Mesendoderm (in vitro differentiated cells): ENCODE results near the gene RETN.
A peak's percentile ranks its signal among the peaks of the same experiment; 100 is the strongest.

ENCODE experiments used
- DNase-seq: peaks from one replicate; pipeline ENCODE4 v3.0.0; 2013
- H2AK5ac ChIP-seq: 2 replicates; pipeline ENCODE4 v1.6.1; 2013; ENCODE audit warnings: low read length, inconsistent platforms
- H2BK120ac ChIP-seq: 2 replicates; pipeline ENCODE4 v1.6.1; 2013; ENCODE audit warnings: low read depth, mild to moderate bottlenecking, low read length, moderate library complexity, mixed read lengths
- H2BK15ac ChIP-seq: replicated peaks from 2 replicates; pipeline ENCODE4 v1.6.1; 2013; ENCODE audit warnings: low read depth, mild to moderate bottlenecking, moderate library complexity
- H2BK5ac ChIP-seq: 2 replicates; pipeline ENCODE4 v1.6.1; 2013; ENCODE audit warnings: low read length, inconsistent platforms
- H3K18ac ChIP-seq: 2 replicates; pipeline ENCODE4 v1.6.1; 2013; ENCODE audit warnings: mild to moderate bottlenecking, low read length, mixed read lengths
- H3K23ac ChIP-seq: one replicate; pipeline ENCODE4 v1.6.1; 2013; ENCODE audit warnings: low read length
- H3K27ac ChIP-seq: 2 replicates; pipeline ENCODE4 v1.5.1; 2013; ENCODE audit warnings: low read depth, mild to moderate bottlenecking, inconsistent platforms, low read length, moderate library complexity
- H3K27me3 ChIP-seq: 2 replicates; pipeline ENCODE4 v1.6.1; 2013; ENCODE audit warnings: low read length, control low read depth, mild to moderate bottlenecking, inconsistent platforms; ENCODE audit not compliant: insufficient read depth, poor library complexity
- H3K36me3 ChIP-seq: 2 replicates; pipeline ENCODE4 v1.6.1; 2013; ENCODE audit warnings: low read length, inconsistent platforms; ENCODE audit not compliant: control insufficient read depth, insufficient read depth
- H3K4ac ChIP-seq: one replicate; pipeline ENCODE4 v1.6.1; 2013; ENCODE audit warnings: low read depth, mild to moderate bottlenecking, low read length, moderate library complexity
- H3K4me1 ChIP-seq: 2 replicates; pipeline ENCODE4 v1.6.1; 2013; ENCODE audit warnings: low read depth, low read length, inconsistent platforms; ENCODE audit not compliant: control insufficient read depth
- H3K4me2 ChIP-seq: 2 replicates; pipeline ENCODE4 v1.6.1; 2013; ENCODE audit warnings: low read length
- H3K4me3 ChIP-seq: 2 replicates; pipeline ENCODE4 v1.5.1; 2013; ENCODE audit warnings: mild to moderate bottlenecking, low read length
- H3K56ac ChIP-seq: one replicate; pipeline ENCODE4 v1.6.1; 2013; ENCODE audit warnings: low read length
- H3K79me1 ChIP-seq: 2 replicates; pipeline ENCODE4 v1.6.1; 2013; ENCODE audit warnings: low read length, inconsistent platforms
- H3K79me2 ChIP-seq: 2 replicates; pipeline ENCODE4 v1.6.1; 2013; ENCODE audit warnings: mild to moderate bottlenecking, low read length; ENCODE audit not compliant: control insufficient read depth, insufficient read depth
- H3K9ac ChIP-seq: 2 replicates; pipeline ENCODE4 v1.6.1; 2013; ENCODE audit warnings: low read length, inconsistent platforms
- H4K5ac ChIP-seq: one replicate; pipeline ENCODE4 v1.6.1; 2013; ENCODE audit warnings: low read length
- H4K8ac ChIP-seq: one replicate; pipeline ENCODE4 v1.6.1; 2013; ENCODE audit warnings: low read depth, mild to moderate bottlenecking, control low read depth, low read length, moderate library complexity
- WGBS: extraction: QIAGEN DNeasy Blood & Tissue Kit; methylation state at CpG from one replicate; pipeline ENCODE4 v1.1.7; 2013; ENCODE audit warnings: low lambda C conversion rate, missing lambda C conversion rate; ENCODE audit not compliant: insufficient coverage; ENCODE audit errors: extremely low coverage; 5-methylcytosine and 5-hydroxymethylcytosine counted together

The RETN gene

GRCh38 chr19:7676854-7677253 lies 8.0 kb downstream of the RETN start, which contains the start of gene MCEMP1:
MCEMP1 (plus strand) TSS chr19:7677090; CDS start chr19:7677121, 31 bp downstream.
- Histone ChIP-seq H3K4me3 (no peak within 1 kb of the TSS), H3K23ac (no peak within 1 kb of the TSS), H4K8ac (no peak within 1 kb of the TSS), H4K5ac (no peak within 1 kb of the TSS), H3K9ac (no peak within 1 kb of the TSS), H2BK5ac (no peak within 1 kb of the TSS), H3K18ac (no peak within 1 kb of the TSS), H2BK120ac (no peak within 1 kb of the TSS), H3K4me1 (peaks cover under 1% of the 10 kb centered on the region), H2AK5ac (no peak within 1 kb of the TSS), H3K4me2 (no peak within 1 kb of the TSS), H3K36me3 (no peaks in the 10 kb centered on the region), H3K27me3 (no peaks in the 10 kb centered on the region), H3K79me2 (peaks cover under 1% of the 10 kb centered on the region), H3K56ac (no peak within 1 kb of the TSS), H3K27ac (no peak within 1 kb of the TSS), H3K79me1 (peaks cover under 1% of the 10 kb centered on the region), H3K4ac (no peak within 1 kb of the TSS), H2BK15ac (no peak within 1 kb of the TSS)
- WGBS, result no CpG with 5 or more reads among the region's 10 CpGs
- DNase-seq, result no peak

GRCh38 chr19:7677669-7678311 lies 8.9 kb downstream of the RETN start:
- Histone ChIP-seq H2AK5ac (no peak overlapping the region), H3K27me3 (no peaks in the 10 kb centered on the region), H4K8ac (no peak overlapping the region), H3K4me3 (no peak overlapping the region), H2BK120ac (no peak overlapping the region), H2BK15ac (no peak overlapping the region), H3K9ac (no peak overlapping the region), H2BK5ac (no peak overlapping the region), H3K18ac (no peak overlapping the region), H3K79me2 (peaks cover 4% of the 10 kb centered on the region), H4K5ac (no peak overlapping the region), H3K56ac (no peak overlapping the region), H3K4me2 (no peak overlapping the region), H3K23ac (no peak overlapping the region), H3K27ac (no peak overlapping the region), H3K4ac (no peak overlapping the region), H3K4me1 (peaks cover 3% of the 10 kb centered on the region), H3K36me3 (no peaks in the 10 kb centered on the region), H3K79me1 (peaks cover 3% of the 10 kb centered on the region)
- WGBS, result no CpG with 5 or more reads among the region's 12 CpGs
- peak; percentile 51 for DNase-seq

GRCh38 chr19:7678971-7679751 lies 10.3 kb downstream of the RETN start:
- Histone ChIP-seq H3K4me1 (peaks cover 3% of the 10 kb centered on the region), H3K23ac (no peak overlapping the region), H4K8ac (no peak overlapping the region), H3K4me2 (no peak overlapping the region), H3K56ac (no peak overlapping the region), H2BK120ac (no peak overlapping the region), H3K18ac (no peak overlapping the region), H3K36me3 (no peaks in the 10 kb centered on the region), H2BK5ac (no peak overlapping the region), H3K27me3 (no peaks in the 10 kb centered on the region), H4K5ac (no peak overlapping the region), H3K4me3 (no peak overlapping the region), H2BK15ac (no peak overlapping the region), H3K9ac (no peak overlapping the region), H3K79me2 (peaks cover 4% of the 10 kb centered on the region), H3K79me1 (peaks cover 3% of the 10 kb centered on the region), H2AK5ac (no peak overlapping the region), H3K27ac (no peak overlapping the region), H3K4ac (no peak overlapping the region)
- no CpG with 5 or more reads among the region's 30 CpGs for WGBS
- no peak for DNase-seq

DNA sequence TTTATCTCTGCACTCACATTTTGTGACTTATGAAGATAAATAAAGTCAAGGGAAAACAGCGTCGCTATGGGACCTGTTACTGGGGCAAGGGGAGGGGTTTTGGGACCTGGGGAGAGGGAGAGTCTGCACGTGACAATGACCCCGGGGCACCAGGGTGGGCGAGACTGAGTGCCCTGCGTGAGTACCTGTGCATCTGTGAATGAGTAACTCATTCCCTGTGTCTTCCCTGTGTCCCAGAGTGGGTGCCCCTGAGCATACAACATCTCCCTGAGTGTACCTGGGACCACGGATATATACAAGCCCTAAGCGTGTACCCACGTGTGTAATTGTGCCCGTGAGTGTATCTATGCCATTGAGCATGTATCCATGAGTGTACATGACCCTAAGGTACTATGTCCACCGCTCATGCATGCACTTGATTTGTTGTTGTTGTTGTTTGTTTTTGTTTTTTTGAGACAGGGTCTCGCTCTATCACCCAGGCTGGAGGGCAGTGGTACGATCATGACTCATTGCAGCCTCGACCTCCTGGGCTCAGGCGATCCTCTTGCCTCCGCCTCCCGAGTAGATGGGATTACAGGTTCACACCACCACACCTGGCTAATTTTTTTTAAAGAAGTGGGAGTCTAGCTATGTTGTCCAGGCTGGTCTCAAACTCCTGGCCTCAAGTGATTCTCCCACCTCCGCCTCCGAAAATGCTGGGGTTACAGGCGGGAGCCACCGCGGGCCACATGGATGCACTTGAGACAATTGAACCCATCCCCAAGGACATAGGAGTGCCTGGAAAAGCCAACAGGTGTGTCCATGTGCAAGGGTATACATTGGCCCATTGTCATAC lies 11.1 kb downstream of the RETN start:
- Histone ChIP-seq H3K36me3 (no peaks in the 10 kb centered on the region), H3K27me3 (no peaks in the 10 kb centered on the region), H3K4me1 (peaks cover 3% of the 10 kb centered on the region), H4K5ac (no peak overlapping the region), H2BK120ac (no peak overlapping the region), H3K23ac (no peak overlapping the region), H3K9ac (peak overlapping the region; percentile 48), H2AK5ac (no peak overlapping the region), H3K27ac (no peak overlapping the region), H3K79me2 (peaks cover 4% of the 10 kb centered on the region), H3K4me2 (no peak overlapping the region), H3K18ac (no peak overlapping the region), H2BK15ac (no peak overlapping the region), H3K56ac (peak overlapping the region; percentile 67), H3K79me1 (peaks cover 3% of the 10 kb centered on the region), H3K4me3 (no peak overlapping the region), H2BK5ac (no peak overlapping the region), H4K8ac (no peak overlapping the region), H3K4ac (no peak overlapping the region)
- DNase-seq, result no peak
- no CpG with 5 or more reads among the region's 22 CpGs for WGBS

DNA sequence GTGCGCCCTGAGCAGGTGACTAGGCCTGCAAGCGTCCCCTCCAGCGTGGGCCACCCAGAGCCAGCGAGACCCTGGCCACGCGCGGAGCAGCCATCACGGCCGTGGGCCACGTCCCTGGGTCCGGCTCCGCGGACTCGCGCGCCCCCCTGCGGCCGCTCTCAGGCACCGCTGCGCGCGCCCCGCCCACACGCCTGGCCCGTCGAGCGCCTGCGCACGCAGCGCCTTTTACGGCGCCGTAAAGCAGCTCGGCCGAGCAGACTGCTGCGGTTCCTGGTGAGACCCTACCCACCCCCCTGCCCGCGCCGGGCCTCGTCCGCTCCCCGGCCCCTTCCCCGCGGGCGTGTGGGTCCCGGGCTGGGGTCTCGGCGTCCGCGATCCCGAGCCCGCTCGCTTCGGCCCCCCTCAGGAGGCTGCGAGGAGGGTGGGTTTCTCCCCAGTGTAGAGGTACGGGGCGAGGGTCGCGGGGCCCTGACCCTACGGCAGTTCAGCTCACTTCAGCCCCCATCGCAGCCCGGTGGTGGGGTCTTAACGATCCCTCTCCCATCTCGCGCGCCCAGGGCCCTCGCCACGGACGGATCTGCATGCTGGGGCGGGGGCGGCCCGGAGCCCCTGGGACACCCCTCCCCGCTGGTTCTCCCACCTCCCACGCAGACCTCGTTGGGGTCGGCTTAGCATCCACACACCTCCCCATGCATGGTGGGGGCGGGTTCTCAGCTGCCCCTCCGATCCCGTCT lies 11.9 kb downstream of the RETN start, which contains the start of gene TRAPPC5:
TSS of gene TRAPPC5 (plus strand) at position 228 of the 734 bp plus-strand sequence. CDS start 1,421 bp downstream, outside the sequence.
- no peaks in the 10 kb centered on the region for H3K27me3 ChIP-seq
- H3K18ac ChIP-seq, result peak within 1 kb of the TSS; percentile 91
- peaks cover 3% of the 10 kb centered on the region for H3K79me1 ChIP-seq
- H4K5ac ChIP-seq, result no peak within 1 kb of the TSS
- peaks cover 4% of the 10 kb centered on the region for H3K79me2 ChIP-seq
- peak within 1 kb of the TSS; percentile 8 for H3K4ac ChIP-seq
- no peak within 1 kb of the TSS for H2AK5ac ChIP-seq
- peak within 1 kb of the TSS; percentile 85 for H3K4me3 ChIP-seq
- H2BK5ac ChIP-seq, result no peak within 1 kb of the TSS
- H3K27ac ChIP-seq, result no peak within 1 kb of the TSS
- H4K8ac ChIP-seq, result no peak within 1 kb of the TSS
- H3K4me1 ChIP-seq, result peaks cover 3% of the 10 kb centered on the region
- no peaks in the 10 kb centered on the region for H3K36me3 ChIP-seq
- no CpG with 5 or more reads among the region's 79 CpGs for WGBS
- H2BK15ac ChIP-seq, result no peak within 1 kb of the TSS
- H2BK120ac ChIP-seq, result no peak within 1 kb of the TSS
- no peak within 1 kb of the TSS for H3K23ac ChIP-seq
- peak within 1 kb of the TSS; percentile 93 for H3K9ac ChIP-seq
- H3K4me2 ChIP-seq, result peak within 1 kb of the TSS; percentile 89
- DNase-seq, result peak; percentile 89
- H3K56ac ChIP-seq, result peak within 1 kb of the TSS; percentile 89
